Prostate gland (tissue), 2 donors: ENCODE measurements around the gene WNK2. TPM values are rescaled to one million over a fixed set of nuclear protein-coding genes. Genes with fewer than 3 reads are reported as not detected.

Experiments
- DNase-seq: peaks from one replicate; pipeline ENCODE4 v3.0.0-alpha.2; 2019; ENCODE audit warnings: low spot score
- H3K27ac ChIP-seq, 2 donors: fragments of 200-600 bp; sonication (generic); 2 replicates each; pipeline ENCODE4 v1.5.1; 2017 to 2019
- H3K27me3 ChIP-seq: fragments of 200-600 bp; sonication (generic); replicated peaks from 2 replicates; pipeline ENCODE4 v1.5.1; 2019; ENCODE audit not compliant: insufficient read depth
- H3K36me3 ChIP-seq, 2 donors: fragments of 200-600 bp; sonication (generic); 1 replicate in 1 of 2; 2 replicates in 1 of 2; pipeline versions ENCODE4 v1.5.1 to v1.8.1; 2017 to 2019
- H3K4me1 ChIP-seq: fragments of 200-600 bp; sonication (generic); replicated peaks from 2 replicates; pipeline ENCODE4 v1.5.1; 2019
- H3K4me3 ChIP-seq, 2 donors: fragments of 200-600 bp; sonication (generic); 2 replicates each; pipeline ENCODE4 v1.5.1; 2017 to 2019
- H3K9me3 ChIP-seq: fragments of 200-600 bp; sonication (generic); 2 replicates; pipeline ENCODE4 v1.5.1; 2017
- POLR2A ChIP-seq: fragments of 450-650 bp; IDR thresholded peaks from one replicate; pipeline ENCODE4 v1.6.1; 2016; ENCODE audit warnings: antibody characterized with exemption, mild to moderate bottlenecking
- POLR2AphosphoS5 ChIP-seq: sonication (generic); formaldehyde crosslinking; IDR thresholded peaks from one replicate; pipeline ENCODE4 v1.6.1; 2017; ENCODE audit warnings: antibody characterized with exemption
- WGBS: methylation state at CpG from one replicate; pipeline ENCODE4 v1.1.5; 2018; 5-methylcytosine and 5-hydroxymethylcytosine counted together
- intact Hi-C: fragments of 100-400 bp; cut with DNase I; formaldehyde crosslinking; loops from one replicate; pipeline ENCODE4 v1.14.2; 2022
- total RNA-seq, 2 donors: library from RNA; depleted of rRNA; stranded (reverse); fragments of >200 nt; gene quantifications; one replicate each; pipeline ENCODE4 v1.1.0, GENCODE V29; 2016
- TF ChIP-seq, protein P1 (sequence below), 4 experiments: fragments of 200-600 bp in 2 of 4; fragments of 450-650 bp in 2 of 4; sonication (generic) in 2 of 4; IDR thresholded peaks; 1 replicate in 3 of 4; 2 replicates in 1 of 4; pipeline ENCODE4 v1.5.1; 2016 to 2019; ENCODE audit warnings: antibody characterized with exemption in 4 of 4, mild to moderate bottlenecking in 2 of 4, moderate library complexity in 2 of 4

WNK2 gene
- total RNA-seq, 2 donors from 2014 or later, result 77.9 to 136 TPM

DNA sequence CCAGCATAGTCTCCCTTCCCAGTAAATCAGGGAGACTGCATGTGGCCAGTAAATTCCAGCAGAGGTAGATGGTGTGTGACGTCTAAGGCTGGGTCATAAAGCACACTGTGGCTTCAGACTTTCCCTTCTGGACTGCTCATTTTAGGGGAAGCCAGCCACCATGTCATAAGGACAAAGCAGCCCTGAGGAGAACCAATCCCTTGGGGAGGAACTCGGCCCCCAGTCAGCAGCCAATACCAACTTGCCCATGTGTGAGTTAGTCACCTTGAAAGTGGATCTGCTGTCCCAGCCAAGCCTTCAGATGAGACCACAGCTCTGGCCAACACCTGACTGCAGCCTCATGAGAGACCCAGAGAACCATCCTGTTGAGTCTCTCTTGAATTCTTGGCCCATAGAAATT is 35.2 kb upstream of the WNK2 start:
- H3K27me3 ChIP-seq, result no peaks in the 10 kb centered on the region
- H3K4me3 ChIP-seq, result no peak overlapping the region
- no peaks in the 10 kb centered on the region for H3K9me3 ChIP-seq
- H3K4me1 ChIP-seq, result no peaks in the 10 kb centered on the region
- DNase-seq, result no peak
- no peak overlapping the region for H3K27ac ChIP-seq
- H3K36me3 ChIP-seq, result no peaks in the 10 kb centered on the region
- TF ChIP-seq POLR2A, result no peak
- TF ChIP-seq, protein P1, sequence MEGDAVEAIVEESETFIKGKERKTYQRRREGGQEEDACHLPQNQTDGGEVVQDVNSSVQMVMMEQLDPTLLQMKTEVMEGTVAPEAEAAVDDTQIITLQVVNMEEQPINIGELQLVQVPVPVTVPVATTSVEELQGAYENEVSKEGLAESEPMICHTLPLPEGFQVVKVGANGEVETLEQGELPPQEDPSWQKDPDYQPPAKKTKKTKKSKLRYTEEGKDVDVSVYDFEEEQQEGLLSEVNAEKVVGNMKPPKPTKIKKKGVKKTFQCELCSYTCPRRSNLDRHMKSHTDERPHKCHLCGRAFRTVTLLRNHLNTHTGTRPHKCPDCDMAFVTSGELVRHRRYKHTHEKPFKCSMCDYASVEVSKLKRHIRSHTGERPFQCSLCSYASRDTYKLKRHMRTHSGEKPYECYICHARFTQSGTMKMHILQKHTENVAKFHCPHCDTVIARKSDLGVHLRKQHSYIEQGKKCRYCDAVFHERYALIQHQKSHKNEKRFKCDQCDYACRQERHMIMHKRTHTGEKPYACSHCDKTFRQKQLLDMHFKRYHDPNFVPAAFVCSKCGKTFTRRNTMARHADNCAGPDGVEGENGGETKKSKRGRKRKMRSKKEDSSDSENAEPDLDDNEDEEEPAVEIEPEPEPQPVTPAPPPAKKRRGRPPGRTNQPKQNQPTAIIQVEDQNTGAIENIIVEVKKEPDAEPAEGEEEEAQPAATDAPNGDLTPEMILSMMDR (IDR thresholded peaks at IDR 0.05), result no peak
- TF ChIP-seq POLR2AphosphoS5, result no peak
- intact Hi-C loops, result no loop called here
- 100% methylated on average over 2 of the region's 2 CpGs for WGBS

- TF ChIP-seq, protein P1 (IDR thresholded peaks at IDR 0.05), result no peak
- no peak for TF ChIP-seq POLR2A
- no peak for TF ChIP-seq POLR2AphosphoS5
- H3K9me3 ChIP-seq, result no peaks in the 10 kb centered on the region
- WGBS, result 41% methylated on average over 1 of the region's 1 CpG
- no peaks in the 10 kb centered on the region for H3K4me1 ChIP-seq
- intact Hi-C loops, result no loop called here
- no peaks in the 10 kb centered on the region for H3K27me3 ChIP-seq
- DNase-seq, result no peak
- H3K27ac ChIP-seq, result no peak overlapping the region
- H3K4me3 ChIP-seq, result no peak overlapping the region
- no peaks in the 10 kb centered on the region for H3K36me3 ChIP-seq
These were observed 34.6 kb upstream of the WNK2 start for GRCh38 chr9:93149361-93149760.

DNA sequence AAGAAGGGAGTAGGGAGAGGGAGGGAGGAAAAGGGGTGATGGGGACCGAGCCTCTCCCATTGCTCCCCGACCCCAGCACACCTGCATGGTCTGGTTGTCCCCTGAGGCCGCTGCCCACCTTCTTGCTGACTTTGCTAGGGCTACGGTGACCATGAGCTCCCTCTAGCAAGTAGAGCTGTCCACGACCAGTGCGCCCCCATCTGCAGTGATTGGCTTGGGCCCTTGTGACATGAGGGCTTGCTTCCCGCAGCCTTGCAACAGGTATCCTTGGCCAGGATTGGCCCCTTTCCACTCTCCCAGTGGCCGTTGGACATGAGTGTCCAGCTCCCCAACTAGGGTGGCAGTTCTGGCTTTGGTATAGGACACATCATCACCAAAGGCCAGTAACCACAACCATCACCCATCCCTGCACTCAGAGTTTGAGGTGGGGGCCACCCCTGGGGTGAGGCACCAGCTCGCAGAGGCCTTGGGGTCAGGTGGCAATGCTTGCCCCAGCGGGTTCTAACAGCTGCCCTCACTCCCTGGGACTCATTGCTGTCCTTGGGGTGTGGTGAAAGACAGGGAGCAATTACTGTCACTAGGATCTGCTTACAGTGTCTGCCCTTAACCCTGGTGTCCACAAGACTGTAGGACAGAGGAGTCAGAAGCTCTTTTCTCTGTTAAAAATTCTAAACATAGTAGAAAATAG is 32.7 kb upstream of the WNK2 start:
- no peaks in the 10 kb centered on the region for H3K9me3 ChIP-seq
- intact Hi-C loops, result loop anchor here (10.0 kb wide), 1 partner anchor 414 kb away; no protein-coding TSS in a partner anchor
- H3K4me1 ChIP-seq, result no peaks in the 10 kb centered on the region
- H3K4me3 ChIP-seq, result no peak overlapping the region
- 89% methylated on average over 10 of the region's 10 CpGs for WGBS
- H3K36me3 ChIP-seq, result no peaks in the 10 kb centered on the region
- no peak overlapping the region for H3K27ac ChIP-seq
- TF ChIP-seq POLR2A, result no peak
- TF ChIP-seq POLR2AphosphoS5, result no peak
- no peak for DNase-seq
- H3K27me3 ChIP-seq, result no peaks in the 10 kb centered on the region

GRCh38 chr9:93154293-93154903 is 29.5 kb upstream of the WNK2 start:
- no peak overlapping the region for H3K27ac ChIP-seq
- H3K9me3 ChIP-seq, result no peaks in the 10 kb centered on the region
- intact Hi-C loops, result loop anchor here (10.0 kb wide), 1 partner anchor 410 kb away; no protein-coding TSS in a partner anchor
- WGBS, result 81% methylated on average over 14 of the region's 14 CpGs
- no peak for DNase-seq
- no peak for TF ChIP-seq POLR2AphosphoS5
- TF ChIP-seq, protein P1 (IDR thresholded peaks at IDR 0.05), result peak in 2 of 4 experiments; percentile 15 to 39
- H3K4me3 ChIP-seq, result no peak overlapping the region
- no peaks in the 10 kb centered on the region for H3K36me3 ChIP-seq
- no peaks in the 10 kb centered on the region for H3K27me3 ChIP-seq
- no peaks in the 10 kb centered on the region for H3K4me1 ChIP-seq

GRCh38 chr9:93155716-93156474 is 28.0 kb upstream of the WNK2 start:
- intact Hi-C loops, result loop anchor here (10.0 kb wide), 1 partner anchor 409 kb away; no protein-coding TSS in a partner anchor
- Histone ChIP-seq H3K27me3 (no peaks in the 10 kb centered on the region), H3K9me3 (no peaks in the 10 kb centered on the region), H3K36me3 (no peaks in the 10 kb centered on the region), H3K4me1 (no peaks in the 10 kb centered on the region), H3K4me3 (no peak overlapping the region), H3K27ac (no peak overlapping the region)
- 86% methylated on average over 16 of the region's 16 CpGs for WGBS
- no peak for DNase-seq
- TF ChIP-seq POLR2AphosphoS5 (no peak), POLR2A (no peak)
- TF ChIP-seq, protein P1 (IDR thresholded peaks at IDR 0.05), result no peak
